ENCODE data around the gene CYP26B1. TPM values are rescaled to one million over a fixed set of nuclear protein-coding genes. Genes with fewer than 3 reads are reported as not detected.

The CYP26B1 gene
- total RNA-seq, 1 donor from 2014 or later = 1.1 TPM

DNA sequence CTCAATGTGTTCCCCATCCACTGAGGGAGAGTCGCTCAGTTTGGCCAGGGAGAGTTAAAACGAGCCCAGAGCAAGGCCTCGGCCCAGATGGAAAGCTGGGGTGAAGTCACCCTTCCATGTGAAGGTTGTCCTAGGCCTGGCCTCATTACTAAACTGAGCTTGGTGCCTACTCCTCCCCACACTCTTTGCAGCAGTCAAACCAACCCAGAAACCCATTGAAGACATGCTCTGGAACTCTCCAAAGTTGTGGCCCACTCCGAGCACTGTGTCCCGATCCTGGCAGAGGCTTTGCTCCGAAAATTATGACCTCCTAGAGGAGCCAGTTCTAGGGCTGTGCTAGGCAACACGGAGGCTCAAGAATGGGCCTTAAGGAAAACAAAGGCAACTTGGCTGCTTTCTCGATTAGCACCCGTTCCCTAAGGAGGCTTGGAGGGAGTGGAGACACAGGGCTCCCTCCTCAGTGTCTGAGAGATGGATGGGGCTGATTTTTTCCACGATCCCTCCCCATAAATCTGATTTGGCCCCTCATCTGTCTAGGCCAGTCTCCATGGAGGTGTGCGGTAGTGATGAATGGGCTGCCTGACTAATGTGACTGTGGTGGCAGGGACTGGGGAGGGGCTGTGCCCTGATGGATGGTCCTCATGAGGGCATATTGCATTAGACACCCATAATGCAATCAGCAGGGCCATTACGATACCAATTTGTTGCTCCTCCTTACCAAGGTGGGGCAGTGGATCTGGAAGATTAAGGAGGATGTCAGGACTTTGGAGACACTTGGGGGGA, 11.7 kb upstream of the CYP26B1 start:
- H3K27me3 ChIP-seq (ENCODE audit: control insufficient read depth, insufficient read depth, low read length) = peaks cover 16% of the 10 kb centered on the region
- H3K36me3 ChIP-seq (ENCODE audit: control insufficient read depth, insufficient read depth, low read length) = no peaks in the 10 kb centered on the region
- TF ChIP-seq CTCF (IDR thresholded peaks at IDR 0.05; ENCODE audit: insufficient read depth, low read length, poor library complexity, severe bottlenecking) = no peak
- DNase-seq (ENCODE audit: low read depth) = no peak
- H3K4me3 ChIP-seq (ENCODE audit: low read depth, low read length) = no peak overlapping the region

DNA sequence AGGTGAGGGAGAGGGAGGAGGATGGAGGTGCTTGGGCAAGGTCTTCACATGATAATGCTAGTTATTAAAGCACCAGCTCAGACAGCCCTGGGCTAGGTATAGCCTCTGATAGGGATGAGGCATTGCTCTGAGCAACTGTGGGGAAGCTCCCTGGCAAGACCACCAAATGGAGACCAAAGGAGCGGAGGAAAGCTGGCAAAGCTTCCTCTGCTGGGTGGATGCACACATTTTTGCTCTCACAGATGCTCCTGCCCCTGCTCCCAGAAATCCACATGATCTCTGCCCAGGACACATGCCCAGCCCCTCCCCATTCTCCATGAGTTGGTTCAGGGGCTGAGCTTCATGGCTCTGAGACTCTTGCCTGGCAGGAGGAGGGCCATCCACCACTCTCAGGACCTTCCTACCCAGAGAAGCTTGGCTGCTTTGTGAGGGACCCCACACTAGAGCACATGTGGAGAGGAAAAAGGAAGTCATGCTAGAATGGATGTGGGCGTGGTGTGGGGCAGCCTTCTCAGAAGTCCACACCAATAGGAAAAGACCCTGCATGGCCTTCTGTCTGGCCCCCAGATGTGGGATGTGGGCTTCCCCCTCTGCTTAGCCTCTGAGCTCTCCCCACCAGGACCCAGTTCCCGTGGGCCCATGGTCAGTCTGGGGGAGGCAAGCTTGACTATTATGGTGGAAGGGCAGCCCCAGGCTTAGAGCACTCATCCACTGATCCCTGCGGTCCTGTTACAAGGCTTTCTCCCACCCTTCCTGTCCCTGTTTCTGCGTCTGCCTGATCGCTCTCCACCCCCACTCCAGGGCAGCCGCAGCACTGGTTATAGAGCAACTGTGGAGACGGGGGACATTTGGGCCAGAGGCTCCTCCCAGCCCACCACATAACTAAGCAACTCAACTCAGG, 10.5 kb upstream of the CYP26B1 start:
- peaks cover 24% of the 10 kb centered on the region for H3K27me3 ChIP-seq (ENCODE audit: control insufficient read depth, insufficient read depth, low read length)
- DNase-seq (ENCODE audit: low read depth) = no peak
- no peak overlapping the region for H3K4me3 ChIP-seq (ENCODE audit: low read depth, low read length)
- TF ChIP-seq CTCF (IDR thresholded peaks at IDR 0.05; ENCODE audit: insufficient read depth, low read length, poor library complexity, severe bottlenecking) = no peak
- H3K36me3 ChIP-seq (ENCODE audit: control insufficient read depth, insufficient read depth, low read length) = no peaks in the 10 kb centered on the region

DNA sequence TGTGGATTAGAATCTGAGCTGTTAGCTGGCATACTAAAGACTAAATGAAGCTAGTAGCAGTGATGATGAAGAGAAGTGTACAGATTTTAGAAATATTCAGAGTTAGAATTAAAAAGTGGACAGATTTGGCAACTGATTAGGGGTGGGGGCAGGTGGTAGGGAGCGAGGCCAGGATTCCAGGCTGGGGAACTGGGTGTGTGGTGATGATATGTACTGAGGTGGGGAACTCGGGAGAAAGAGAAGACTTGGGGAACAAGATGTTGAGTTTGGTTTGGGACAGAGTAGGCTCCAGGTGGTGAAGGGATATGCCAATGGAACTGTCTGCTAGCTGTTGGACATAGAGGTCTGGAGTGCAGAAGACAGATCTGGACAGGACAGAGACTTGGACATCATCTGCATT, 9.2 kb upstream of the CYP26B1 start:
- Histone ChIP-seq H3K27me3 (ENCODE audit: control insufficient read depth, insufficient read depth, low read length) (peaks cover 32% of the 10 kb centered on the region), H3K36me3 (ENCODE audit: control insufficient read depth, insufficient read depth, low read length) (no peaks in the 10 kb centered on the region), H3K4me3 (ENCODE audit: low read depth, low read length) (no peak overlapping the region)
- TF ChIP-seq CTCF (IDR thresholded peaks at IDR 0.05; ENCODE audit: insufficient read depth, low read length, poor library complexity, severe bottlenecking) = no peak
- no peak for DNase-seq (ENCODE audit: low read depth)

GRCh38 chr2:72155737-72156136, 8.1 kb upstream of the CYP26B1 start:
- no peak for DNase-seq (ENCODE audit: low read depth)
- Histone ChIP-seq H3K4me3 (ENCODE audit: low read depth, low read length) (no peak overlapping the region), H3K36me3 (ENCODE audit: control insufficient read depth, insufficient read depth, low read length) (no peaks in the 10 kb centered on the region), H3K27me3 (ENCODE audit: control insufficient read depth, insufficient read depth, low read length) (peaks cover 42% of the 10 kb centered on the region)
- TF ChIP-seq CTCF (IDR thresholded peaks at IDR 0.05; ENCODE audit: insufficient read depth, low read length, poor library complexity, severe bottlenecking) = no peak

GRCh38 chr2:72155151-72155550, 7.5 kb upstream of the CYP26B1 start:
- no peaks in the 10 kb centered on the region for H3K36me3 ChIP-seq (ENCODE audit: control insufficient read depth, insufficient read depth, low read length)
- no peak overlapping the region for H3K4me3 ChIP-seq (ENCODE audit: low read depth, low read length)
- H3K27me3 ChIP-seq (ENCODE audit: control insufficient read depth, insufficient read depth, low read length) = peaks cover 48% of the 10 kb centered on the region
- no peak for DNase-seq (ENCODE audit: low read depth)
- no peak for TF ChIP-seq CTCF (IDR thresholded peaks at IDR 0.05; ENCODE audit: insufficient read depth, low read length, poor library complexity, severe bottlenecking)

All from kidney epithelial cell (primary cell).